Loucy (cell line): ENCODE measurements around the gene MPZL1.

Source experiments
- H2AFZ ChIP-seq: fragments of 200-600 bp; sonication (generic); 2 replicates; pipeline ENCODE4 v1.6.0; 2016; ENCODE audit warnings: antibody characterized with exemption, mild to moderate bottlenecking, low read length, moderate library complexity
- H3F3A ChIP-seq: fragments of 200-600 bp; 2 replicates; pipeline ENCODE4 v1.6.0; 2016; ENCODE audit warnings: antibody characterized with exemption, low read depth, mild to moderate bottlenecking
- H3K27me3 ChIP-seq: fragments of 200-600 bp; sonication (generic); 2 replicates; pipeline ENCODE4 v1.6.1; 2014; ENCODE audit warnings: low read length, mild to moderate bottlenecking; ENCODE audit not compliant: insufficient read depth, poor library complexity, severe bottlenecking
- H3K36me3 ChIP-seq: fragments of 200-600 bp; sonication (generic); 2 replicates; pipeline ENCODE4 v1.6.1; 2016; ENCODE audit warnings: low read length; ENCODE audit not compliant: insufficient read depth
- H3K4me1 ChIP-seq: fragments of 200-600 bp; sonication (generic); 2 replicates; pipeline ENCODE4 v1.5.1; 2014; ENCODE audit warnings: low read length, mild to moderate bottlenecking; ENCODE audit not compliant: insufficient read depth, poor library complexity, severe bottlenecking
- H3K4me2 ChIP-seq: fragments of 200-600 bp; sonication (generic); 2 replicates; pipeline ENCODE4 v1.6.0; 2014; ENCODE audit warnings: antibody characterized with exemption, low read length, low read depth, mild to moderate bottlenecking; ENCODE audit not compliant: poor library complexity, severe bottlenecking
- H3K4me3 ChIP-seq: fragments of 200-600 bp; sonication (generic); 2 replicates; pipeline ENCODE4 v1.5.1; 2014; ENCODE audit warnings: low read length, mild to moderate bottlenecking, mixed read lengths; ENCODE audit not compliant: poor library complexity, severe bottlenecking
- H3K79me2 ChIP-seq: fragments of 200-600 bp; sonication (generic); 2 replicates; pipeline ENCODE4 v1.6.1; 2014; ENCODE audit warnings: low read length; ENCODE audit not compliant: insufficient read depth
- H3K9ac ChIP-seq: fragments of 200-600 bp; sonication (generic); 2 replicates; pipeline ENCODE4 v1.6.0; 2014; ENCODE audit warnings: mild to moderate bottlenecking, low read depth, low read length, moderate library complexity; ENCODE audit not compliant: poor library complexity, severe bottlenecking
- H3K9me2 ChIP-seq: fragments of 200-600 bp; sonication (generic); replicated peaks from 2 replicates; pipeline ENCODE4 v1.6.1; 2016; ENCODE audit warnings: low read depth, low read length, mixed read lengths
- H3K9me3 ChIP-seq: fragments of 200-600 bp; sonication (generic); 2 replicates; pipeline ENCODE4 v1.6.1; 2014; ENCODE audit warnings: mild to moderate bottlenecking, antibody characterized with exemption, low read length, low read depth; ENCODE audit not compliant: insufficient read depth
- H4K20me1 ChIP-seq: fragments of 200-600 bp; sonication (generic); 2 replicates; pipeline ENCODE4 v1.6.0; 2014; ENCODE audit warnings: antibody characterized with exemption, low read length, mild to moderate bottlenecking; ENCODE audit not compliant: insufficient read depth, poor library complexity, severe bottlenecking
- CTCF ChIP-seq: fragments of 200-600 bp; sonication (generic); conservative IDR thresholded peaks from 2 replicates; pipeline ENCODE4 v1.5.1; 2014; ENCODE audit warnings: mild to moderate bottlenecking, antibody characterized with exemption, low read length
- EZH2phosphoT487 ChIP-seq: fragments of 200-600 bp; IDR thresholded peaks from 2 replicates; pipeline ENCODE4 v1.6.1; 2018; ENCODE audit warnings: antibody characterized with exemption, mild to moderate bottlenecking, moderate library complexity, borderline replicate concordance

The MPZL1 gene

GRCh38 chr1:167711797-167712196, 10.0 kb upstream of the MPZL1 start:
- H3K9me2 ChIP-seq, result no peaks in the 10 kb centered on the region
- H3K9me3 ChIP-seq, result no peaks in the 10 kb centered on the region
- no peak overlapping the region for H3K4me3 ChIP-seq
- H3F3A ChIP-seq, result peaks cover 5% of the 10 kb centered on the region; the same call in 1 of the 2 replicates
- no peak overlapping the region for H3K4me2 ChIP-seq
- H3K36me3 ChIP-seq, result no peaks in the 10 kb centered on the region
- no peak overlapping the region for H2AFZ ChIP-seq
- no peaks in the 10 kb centered on the region for H4K20me1 ChIP-seq
- no peaks in the 10 kb centered on the region for H3K79me2 ChIP-seq
- no peaks in the 10 kb centered on the region for H3K27me3 ChIP-seq
- H3K9ac ChIP-seq, result no peak overlapping the region
- peaks cover 17% of the 10 kb centered on the region for H3K4me1 ChIP-seq
- no peak for TF ChIP-seq EZH2phosphoT487
- no peak for TF ChIP-seq CTCF

GRCh38 chr1:167713330-167714081, 8.3 kb upstream of the MPZL1 start:
- peaks cover 5% of the 10 kb centered on the region; the same call in 1 of the 2 replicates for H3F3A ChIP-seq
- no peaks in the 10 kb centered on the region for H3K9me3 ChIP-seq
- peak overlapping the region; percentile 98 for H3K9ac ChIP-seq
- H3K79me2 ChIP-seq, result no peaks in the 10 kb centered on the region
- TF ChIP-seq CTCF (no peak), EZH2phosphoT487 (no peak)
- no peaks in the 10 kb centered on the region for H3K27me3 ChIP-seq
- H3K4me1 ChIP-seq, result peaks cover 19% of the 10 kb centered on the region
- H3K36me3 ChIP-seq, result no peaks in the 10 kb centered on the region
- peak overlapping the region; percentile 86 for H3K4me3 ChIP-seq
- no peaks in the 10 kb centered on the region for H3K9me2 ChIP-seq
- peak overlapping the region; percentile 94 for H2AFZ ChIP-seq
- H4K20me1 ChIP-seq, result no peaks in the 10 kb centered on the region
- H3K4me2 ChIP-seq, result peak overlapping the region; percentile 96

- Histone ChIP-seq H3K36me3 (no peaks in the 10 kb centered on the region), H3K27me3 (no peaks in the 10 kb centered on the region), H3F3A (peaks cover 5% of the 10 kb centered on the region; the same call in 1 of the 2 replicates), H4K20me1 (no peaks in the 10 kb centered on the region), H3K4me2 (peak overlapping the region; percentile 96), H3K79me2 (no peaks in the 10 kb centered on the region), H3K9me3 (no peaks in the 10 kb centered on the region), H2AFZ (peak overlapping the region; percentile 94), H3K9me2 (no peaks in the 10 kb centered on the region), H3K4me1 (peaks cover 14% of the 10 kb centered on the region), H3K9ac (peak overlapping the region; percentile 98), H3K4me3 (peak overlapping the region; percentile 86)
- no peak for TF ChIP-seq EZH2phosphoT487
- TF ChIP-seq CTCF, result no peak
These were observed 7.7 kb upstream of the MPZL1 start for GRCh38 chr1:167714098-167714438.
